Dendritic cell treated with granulocyte-macrophage colony-stimulating factor and Interleukin-4, amounts not matched to agents 40 ng/mL and 50 ng/mL, for 4 days (primary cell): ENCODE results near the gene FXYD4.
"Not testable (repeated sequence)": the region's sequence is repeated elsewhere in the genome, so short reads cannot be mapped to it uniquely, and the experiment has no call there.

Source experiments
- H3K27ac Mint-ChIP-seq: one replicate; pipeline ENCODE4 v1.8.0; 2022; ENCODE audit warnings: mild to moderate bottlenecking, mixed read lengths
- H3K27me3 Mint-ChIP-seq: one replicate; pipeline ENCODE4 v1.8.0; 2022; ENCODE audit warnings: mild to moderate bottlenecking, mixed read lengths
- H3K36me3 Mint-ChIP-seq: one replicate; pipeline ENCODE4 v1.8.0; 2022; ENCODE audit warnings: low read depth, mixed read lengths
- H3K4me1 Mint-ChIP-seq: one replicate; pipeline ENCODE4 v1.8.0; 2022; ENCODE audit warnings: low read depth, mixed read lengths
- H3K4me3 Mint-ChIP-seq: one replicate; pipeline ENCODE4 v1.8.0; 2022; ENCODE audit warnings: mild to moderate bottlenecking, moderate library complexity, mixed read lengths
- H3K9me3 Mint-ChIP-seq: one replicate; pipeline ENCODE4 v1.8.0; 2022; ENCODE audit warnings: mixed read lengths
- intact Hi-C: fragments of 100-400 bp; cut with micrococcal nuclease; formaldehyde crosslinking; loops from one replicate; pipeline ENCODE4 v1.15.0; 2022

FXYD4 gene

DNA sequence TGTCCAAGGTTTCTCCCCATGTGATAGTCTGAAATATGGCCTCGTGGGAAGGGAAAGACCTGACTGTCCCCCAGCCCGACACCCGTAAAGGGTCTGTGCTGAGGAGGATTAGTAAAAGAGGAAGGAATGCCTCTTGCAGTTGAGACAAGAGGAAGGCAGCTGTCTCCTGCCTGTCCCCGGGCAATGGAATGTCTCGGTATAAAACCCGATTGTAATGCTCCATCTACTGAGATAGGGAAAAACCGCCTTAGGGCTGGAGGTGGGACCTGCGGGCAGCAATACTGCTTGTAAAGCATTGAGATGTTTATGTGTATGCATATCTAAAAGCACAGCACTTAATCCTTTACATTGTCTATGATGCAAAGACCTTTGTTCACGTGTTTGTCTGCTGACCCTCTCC lies 33.9 kb upstream of the FXYD4 start:
- H3K36me3 Mint-ChIP-seq, H3K4me3 Mint-ChIP-seq, intact Hi-C loops, H3K27ac Mint-ChIP-seq, H3K9me3 Mint-ChIP-seq: not testable (repeated sequence)
- Mint-ChIP-seq H3K27me3 (peaks cover 17% of the 10 kb centered on the region), H3K4me1 (peaks cover 38% of the 10 kb centered on the region)

DNA sequence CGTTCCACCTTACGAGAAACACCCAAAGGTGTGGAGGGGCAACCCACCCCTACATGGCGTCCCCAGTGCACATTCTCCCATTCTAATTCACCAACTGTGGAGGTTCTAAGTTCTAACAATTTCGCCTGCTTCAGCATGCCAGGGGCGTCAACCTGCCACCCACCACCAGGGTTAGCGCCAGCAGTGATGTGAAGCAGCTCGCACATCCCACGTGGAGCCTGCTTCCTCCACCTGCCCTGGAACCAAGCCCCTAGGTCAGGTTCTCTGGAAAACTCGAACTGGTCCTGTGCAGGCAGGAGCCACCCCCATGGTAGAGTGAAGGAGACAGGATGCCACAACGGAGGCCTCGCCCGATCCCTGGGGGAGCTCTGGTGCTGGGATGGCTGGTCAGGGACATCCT lies 33.3 kb upstream of the FXYD4 start:
- Mint-ChIP-seq H3K27ac (no peak overlapping the region), H3K4me3 (no peak overlapping the region), H3K4me1 (peaks cover 32% of the 10 kb centered on the region), H3K27me3 (peaks cover 17% of the 10 kb centered on the region), H3K36me3 (no peaks in the 10 kb centered on the region), H3K9me3 (no peaks in the 10 kb centered on the region)
- intact Hi-C loops: no loop called here

DNA sequence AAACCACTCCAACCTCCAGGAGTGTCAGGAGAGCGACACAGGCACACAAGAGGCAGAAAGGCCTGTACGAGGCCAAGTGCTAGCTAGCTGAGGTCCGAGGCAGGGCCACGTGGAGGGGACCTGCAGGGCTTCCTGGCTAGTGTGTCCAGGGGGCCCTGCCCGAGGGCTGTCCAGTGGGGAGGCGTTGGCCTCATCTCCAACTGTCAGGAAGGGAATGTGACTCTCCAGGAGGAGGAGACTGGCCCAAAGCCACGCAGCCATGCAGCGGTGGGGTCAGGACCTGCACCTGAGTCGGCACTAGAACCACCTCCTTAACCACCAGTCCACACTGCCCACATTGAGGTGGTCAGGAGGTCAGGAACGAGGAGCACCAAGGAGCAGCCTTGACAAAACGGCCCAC lies 32.3 kb upstream of the FXYD4 start:
- Mint-ChIP-seq H3K4me1 (peaks cover 35% of the 10 kb centered on the region), H3K36me3 (no peaks in the 10 kb centered on the region), H3K27me3 (peaks cover 17% of the 10 kb centered on the region), H3K4me3 (no peak overlapping the region), H3K9me3 (no peaks in the 10 kb centered on the region), H3K27ac (no peak overlapping the region)
- intact Hi-C loops: no loop called here

DNA sequence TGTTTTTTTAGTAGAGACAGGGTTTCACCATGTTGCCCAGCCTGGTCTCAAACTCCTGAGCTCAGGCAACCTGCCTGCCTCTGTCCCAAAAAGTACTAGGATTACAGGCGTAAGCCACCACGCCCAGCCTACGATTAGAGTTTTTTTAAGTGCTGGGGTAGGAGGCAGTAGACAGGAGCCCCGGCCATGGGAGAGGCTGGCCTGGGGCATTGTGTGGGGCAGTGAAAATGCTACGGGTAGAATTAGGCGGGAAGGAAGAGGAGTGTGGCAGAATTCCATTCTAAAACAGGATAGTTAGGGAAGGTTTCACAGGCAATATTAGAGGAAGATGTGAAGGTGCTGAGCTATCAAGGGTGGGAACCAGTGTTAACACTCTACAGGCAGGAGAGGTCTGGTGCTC lies 31.3 kb upstream of the FXYD4 start:
- intact Hi-C loops: no loop called here
- Mint-ChIP-seq H3K27me3 (peaks cover 17% of the 10 kb centered on the region), H3K4me3 (no peak overlapping the region), H3K27ac (no peak overlapping the region), H3K36me3 (no peaks in the 10 kb centered on the region), H3K4me1 (peaks cover 37% of the 10 kb centered on the region), H3K9me3 (no peaks in the 10 kb centered on the region)

DNA sequence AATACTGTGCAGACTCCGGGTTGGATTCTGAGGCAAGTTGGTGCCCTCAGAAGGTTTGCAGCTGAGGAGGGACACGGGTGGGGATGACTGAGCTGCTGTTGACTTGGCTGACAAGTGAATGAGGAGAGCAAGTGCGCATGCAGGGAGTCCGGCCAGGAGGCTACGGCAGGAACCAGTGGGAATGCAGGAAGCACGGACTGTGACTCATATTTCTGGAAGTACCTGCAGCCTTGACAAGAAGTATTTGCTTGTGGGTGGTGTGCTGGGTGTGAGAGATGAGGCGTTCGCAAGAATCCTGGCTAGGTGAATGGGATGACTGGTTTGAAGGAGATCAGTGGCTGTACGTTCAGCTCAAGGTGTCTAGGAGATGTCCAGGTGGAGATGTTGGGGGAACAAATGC lies 30.8 kb upstream of the FXYD4 start:
- Mint-ChIP-seq H3K27ac (no peak overlapping the region), H3K9me3 (no peaks in the 10 kb centered on the region), H3K4me1 (peaks cover 32% of the 10 kb centered on the region), H3K27me3 (peaks cover 17% of the 10 kb centered on the region), H3K36me3 (no peaks in the 10 kb centered on the region), H3K4me3 (no peak overlapping the region)
- intact Hi-C loops: no loop called here

DNA sequence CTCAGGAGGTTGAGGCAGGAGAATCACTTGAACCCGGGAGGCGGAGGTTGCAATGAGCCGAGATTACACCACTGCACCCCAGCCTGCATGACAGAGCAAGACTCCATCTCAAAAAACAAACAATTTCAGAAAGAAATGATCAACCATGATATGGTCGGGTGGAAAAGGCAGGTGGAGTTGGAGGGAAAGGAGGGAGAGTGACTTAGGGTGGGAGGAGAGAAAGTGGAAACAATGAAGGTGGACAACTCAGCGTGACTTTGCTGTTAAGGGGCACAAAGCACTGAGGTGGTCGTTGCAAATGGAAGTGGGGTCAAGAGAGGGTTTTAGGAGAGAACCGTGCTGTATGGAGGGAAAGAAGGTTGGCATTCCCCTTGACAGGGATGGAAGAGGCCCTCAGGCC lies 30.0 kb upstream of the FXYD4 start:
- H3K4me1 Mint-ChIP-seq: peaks cover 26% of the 10 kb centered on the region
- intact Hi-C loops: no loop called here
- no peaks in the 10 kb centered on the region for H3K36me3 Mint-ChIP-seq
- H3K27ac Mint-ChIP-seq: no peak overlapping the region
- no peaks in the 10 kb centered on the region for H3K9me3 Mint-ChIP-seq
- no peak overlapping the region for H3K4me3 Mint-ChIP-seq
- peaks cover 17% of the 10 kb centered on the region for H3K27me3 Mint-ChIP-seq

DNA sequence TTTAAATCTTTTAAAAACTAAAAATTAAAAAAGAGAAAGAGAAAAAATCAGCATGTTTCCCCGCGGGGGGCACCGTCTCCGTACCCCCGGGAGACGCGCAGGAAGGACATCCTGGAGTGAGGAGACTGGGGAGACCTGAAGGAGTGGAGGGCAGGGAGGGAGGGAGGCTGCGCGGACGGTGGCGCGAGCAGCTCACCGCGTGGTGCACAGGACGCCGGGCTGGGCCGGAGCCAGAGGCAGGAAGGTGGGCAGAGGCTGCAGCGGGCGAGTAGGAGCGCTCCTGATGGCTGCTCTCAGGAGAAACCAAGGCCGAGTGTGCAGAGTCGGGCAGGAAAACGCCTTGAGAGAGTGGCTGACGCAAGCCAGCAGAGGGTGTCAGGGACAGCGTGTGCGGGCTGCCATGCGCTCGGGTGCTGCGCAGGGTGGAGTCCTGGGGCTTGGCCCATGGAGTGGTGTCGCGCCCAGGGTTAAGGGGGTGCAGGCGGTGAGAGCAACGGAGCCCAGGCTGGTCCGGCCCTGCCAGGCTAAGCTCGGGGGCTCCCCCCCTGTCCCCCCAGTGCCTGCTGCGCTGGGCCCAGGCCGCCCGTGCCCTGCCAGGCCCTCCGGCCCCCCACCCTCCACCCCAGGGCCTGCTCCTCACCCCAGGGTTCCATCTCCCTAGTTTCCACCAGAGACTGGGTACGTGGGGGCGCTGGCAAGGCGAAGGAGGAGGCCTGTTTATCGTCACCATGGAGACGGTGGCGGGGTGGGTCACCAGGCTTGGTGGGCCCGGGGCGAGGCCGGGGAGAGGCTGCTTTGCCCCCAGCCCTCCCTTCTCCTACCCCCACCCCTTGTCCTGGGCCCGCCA lies 28.9 kb upstream of the FXYD4 start:
- H3K27ac Mint-ChIP-seq: no peak overlapping the region
- H3K4me3 Mint-ChIP-seq: no peak overlapping the region
- H3K4me1 Mint-ChIP-seq: peaks cover 18% of the 10 kb centered on the region
- H3K9me3 Mint-ChIP-seq: no peaks in the 10 kb centered on the region
- H3K27me3 Mint-ChIP-seq: peaks cover 15% of the 10 kb centered on the region
- intact Hi-C loops: no loop called here
- no peaks in the 10 kb centered on the region for H3K36me3 Mint-ChIP-seq

DNA sequence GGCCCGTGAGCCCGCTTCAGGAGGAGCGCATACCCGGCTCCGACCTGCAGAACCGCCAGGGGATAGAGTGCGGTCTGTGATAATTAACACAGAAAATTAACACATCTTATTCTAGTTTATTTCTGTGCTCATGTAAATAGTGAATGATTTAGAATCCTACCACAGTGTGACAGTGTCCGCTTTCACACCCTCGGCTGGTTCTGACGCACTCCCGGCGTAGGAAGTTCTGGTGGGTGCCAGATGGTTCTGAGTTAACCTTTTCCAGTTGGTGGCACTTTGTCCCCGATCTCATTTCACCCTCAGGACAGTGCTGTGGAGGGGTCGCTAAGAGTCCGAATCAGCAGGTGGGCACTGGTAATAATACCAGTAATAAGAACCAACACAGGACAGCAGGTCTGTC lies 28.3 kb upstream of the FXYD4 start:
- no peaks in the 10 kb centered on the region for H3K9me3 Mint-ChIP-seq
- H3K4me3 Mint-ChIP-seq: no peak overlapping the region
- peaks cover 11% of the 10 kb centered on the region for H3K27me3 Mint-ChIP-seq
- H3K27ac Mint-ChIP-seq: no peak overlapping the region
- H3K36me3 Mint-ChIP-seq: no peaks in the 10 kb centered on the region
- H3K4me1 Mint-ChIP-seq: peaks cover 14% of the 10 kb centered on the region
- intact Hi-C loops: no loop called here

DNA sequence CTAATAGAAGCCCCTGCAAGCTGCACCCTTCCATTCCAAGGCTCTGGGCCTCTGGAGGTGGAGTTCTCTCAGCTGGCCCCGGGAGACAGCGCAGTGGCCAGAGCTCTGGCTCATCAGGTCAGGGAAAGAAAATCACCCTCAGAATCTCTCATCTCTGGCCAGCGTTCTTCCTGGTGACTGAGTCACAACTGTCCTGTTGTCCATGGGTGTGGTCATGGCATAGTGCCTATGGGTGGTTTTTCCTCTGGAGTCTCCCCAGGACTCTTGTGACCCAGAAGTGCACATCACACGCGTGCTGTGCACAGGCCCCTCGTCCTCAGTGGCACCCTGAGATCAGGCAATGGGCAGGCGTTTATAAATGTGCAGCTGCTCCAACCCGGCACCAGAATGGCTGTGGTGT lies 27.4 kb upstream of the FXYD4 start:
- Mint-ChIP-seq H3K27me3 (peaks cover 11% of the 10 kb centered on the region), H3K36me3 (no peaks in the 10 kb centered on the region), H3K9me3 (no peaks in the 10 kb centered on the region), H3K4me3 (no peak overlapping the region), H3K27ac (no peak overlapping the region), H3K4me1 (peaks cover 16% of the 10 kb centered on the region)
- intact Hi-C loops: no loop called here

DNA sequence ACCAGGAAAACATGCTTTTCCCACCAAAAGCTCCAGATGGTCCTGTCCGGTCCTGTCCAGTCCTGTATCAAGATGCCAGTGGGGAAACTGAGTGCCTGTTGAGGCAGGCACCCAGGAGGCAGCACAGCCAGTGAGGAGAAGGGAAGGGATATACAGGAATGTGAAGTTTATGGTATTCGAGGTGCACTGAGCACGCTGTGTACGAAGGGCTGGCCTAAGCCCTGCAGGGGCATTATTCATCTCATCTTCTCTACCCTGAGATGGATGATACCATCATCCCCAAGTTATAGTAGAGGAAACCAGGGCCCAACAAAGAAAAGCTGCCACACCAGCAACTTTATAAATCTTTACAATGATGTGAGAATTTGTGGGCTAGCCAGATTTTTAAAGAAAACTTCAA lies 23.4 kb upstream of the FXYD4 start:
- intact Hi-C loops: loop anchor here (1.0 to 5.0 kb wide), 3 partner anchors 55 to 481 kb away; no protein-coding TSS in a partner anchor
- Mint-ChIP-seq H3K4me3 (no peak overlapping the region), H3K4me1 (peaks cover 17% of the 10 kb centered on the region), H3K9me3 (no peaks in the 10 kb centered on the region), H3K27me3 (peaks cover 36% of the 10 kb centered on the region), H3K27ac (no peak overlapping the region), H3K36me3 (no peaks in the 10 kb centered on the region)

DNA sequence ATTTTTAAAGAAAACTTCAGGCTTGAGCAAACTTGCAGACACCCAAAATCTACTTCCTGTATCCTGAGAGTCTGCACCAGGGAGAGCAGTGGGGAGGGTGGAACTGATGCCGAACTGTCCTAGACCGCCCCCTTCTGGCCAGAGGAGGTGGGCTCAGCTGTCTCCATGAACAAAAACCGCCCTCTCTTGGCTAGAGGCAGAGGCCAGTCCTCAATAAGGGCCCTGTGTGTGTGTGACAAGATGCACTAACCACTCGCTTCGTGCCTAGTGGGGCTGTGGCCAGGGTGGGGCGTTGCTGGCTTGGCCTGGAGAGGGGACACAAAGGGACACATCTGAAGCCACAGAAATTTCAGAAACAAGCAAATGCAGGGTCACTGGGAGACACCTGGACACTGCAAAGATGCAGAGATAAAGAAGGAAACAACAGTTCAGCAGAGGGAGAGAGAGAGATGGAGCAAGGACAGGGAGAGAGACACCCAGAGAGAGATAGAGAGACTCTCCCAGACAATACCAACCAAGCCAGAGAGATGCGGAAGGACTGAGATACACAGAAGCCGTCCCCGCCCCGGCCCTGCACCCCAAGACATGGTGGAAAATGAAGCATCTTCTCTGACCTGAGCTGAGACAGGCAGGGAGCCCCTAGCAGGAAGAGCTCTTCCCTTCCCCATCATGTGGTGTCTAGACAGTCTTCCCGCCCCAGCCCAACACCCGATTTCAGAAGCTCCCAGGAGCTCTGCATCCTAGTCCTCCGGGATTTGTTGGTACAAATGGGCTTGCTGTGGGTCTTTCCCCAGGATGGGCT lies 22.7 kb upstream of the FXYD4 start:
- H3K4me3 Mint-ChIP-seq: no peak overlapping the region
- H3K27ac Mint-ChIP-seq: no peak overlapping the region

DNA sequence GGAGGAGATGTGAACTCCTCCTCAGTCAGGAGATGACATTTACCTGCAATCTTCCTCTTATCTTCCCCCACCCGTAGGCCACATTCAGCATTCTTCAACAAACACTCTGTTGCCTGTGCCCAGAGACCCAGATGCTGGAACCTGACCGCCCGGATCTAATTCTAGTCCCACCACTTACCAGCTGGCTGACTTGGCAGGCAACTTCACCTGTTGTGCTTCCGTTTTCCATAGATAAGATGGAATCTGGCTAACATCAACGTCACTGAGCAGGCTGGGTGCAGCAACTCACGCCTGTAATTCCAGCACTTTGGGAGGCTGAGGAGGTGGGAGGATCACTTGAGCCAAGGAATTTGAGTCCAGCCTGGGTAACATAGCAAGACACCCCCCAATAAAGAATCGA lies 21.3 kb upstream of the FXYD4 start:
- H3K27ac Mint-ChIP-seq: no peak overlapping the region
- no peak overlapping the region for H3K4me3 Mint-ChIP-seq
- H3K27me3 Mint-ChIP-seq: peaks cover 40% of the 10 kb centered on the region
- no peaks in the 10 kb centered on the region for H3K9me3 Mint-ChIP-seq
- intact Hi-C loops: no loop called here
- H3K4me1 Mint-ChIP-seq: peaks cover 10% of the 10 kb centered on the region
- no peaks in the 10 kb centered on the region for H3K36me3 Mint-ChIP-seq

More for the DNA sequence above, 22.7 kb upstream of the FXYD4 start:
- Mint-ChIP-seq H3K27me3 (peaks cover 38% of the 10 kb centered on the region), H3K4me1 (peaks cover 16% of the 10 kb centered on the region), H3K9me3 (no peaks in the 10 kb centered on the region), H3K36me3 (no peaks in the 10 kb centered on the region)
- intact Hi-C loops: loop anchor here (1.0 to 5.0 kb wide), 3 partner anchors 55 to 481 kb away; no protein-coding TSS in a partner anchor

DNA sequence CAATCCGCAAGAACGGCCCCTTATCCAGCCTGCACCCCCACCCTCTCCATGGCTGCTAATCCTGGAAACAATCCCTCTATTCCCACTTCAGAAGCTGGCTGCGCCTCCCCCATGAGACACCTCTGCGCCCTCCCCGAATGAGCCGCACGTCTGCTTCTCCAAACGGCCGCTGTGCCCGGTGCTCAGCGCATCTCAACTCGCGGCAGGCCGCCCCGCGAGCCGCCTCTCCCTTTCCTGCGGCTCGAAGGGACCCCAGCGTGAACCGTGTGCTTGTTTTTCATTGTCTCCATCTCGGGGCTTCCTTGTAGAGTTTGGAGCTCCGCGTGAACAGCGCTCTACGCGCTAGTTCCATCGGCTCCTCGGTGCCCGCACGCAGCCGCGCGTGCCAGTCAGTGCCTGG lies 20.8 kb upstream of the FXYD4 start:
- Mint-ChIP-seq H3K9me3 (no peaks in the 10 kb centered on the region), H3K27ac (no peak overlapping the region), H3K4me1 (peaks cover 12% of the 10 kb centered on the region), H3K4me3 (no peak overlapping the region), H3K27me3 (peaks cover 40% of the 10 kb centered on the region), H3K36me3 (no peaks in the 10 kb centered on the region)
- intact Hi-C loops: no loop called here

DNA sequence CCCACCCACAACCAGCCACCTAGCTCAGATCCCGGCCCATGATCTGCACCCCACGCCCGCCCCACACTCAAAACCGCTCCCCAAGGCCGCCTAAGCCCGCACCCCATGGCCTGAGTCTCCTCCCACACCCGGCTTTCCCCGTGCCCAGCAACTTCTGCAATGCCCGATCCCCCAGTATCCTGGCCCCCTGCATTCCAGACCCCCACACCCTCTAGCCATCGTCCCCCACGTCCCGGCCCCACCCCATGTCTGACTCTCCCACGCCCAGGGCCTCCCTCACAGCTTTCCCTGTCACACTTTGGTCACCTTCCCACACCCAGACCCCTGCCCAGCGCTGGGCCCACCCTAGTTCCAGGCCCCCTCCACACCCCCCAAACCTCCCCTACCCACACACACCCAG lies 20.1 kb upstream of the FXYD4 start:
- Mint-ChIP-seq H3K4me3 (no peak overlapping the region), H3K27ac (no peak overlapping the region), H3K36me3 (no peaks in the 10 kb centered on the region), H3K27me3 (peaks cover 40% of the 10 kb centered on the region), H3K9me3 (no peaks in the 10 kb centered on the region), H3K4me1 (peaks cover 16% of the 10 kb centered on the region)
- intact Hi-C loops: no loop called here
